Chondrocyte (in vitro differentiated cells): ENCODE results near the gene HOXB2. TPM values are rescaled to one million over a fixed set of nuclear protein-coding genes. Genes with fewer than 3 reads are reported as not detected.

ENCODE experiments used
- DNase-seq: peaks from one replicate; pipeline ENCODE4 v3.0.0; 2021; ENCODE audit warnings: mixed read lengths, low spot score
- H3K27ac Mint-ChIP-seq: one replicate; pipeline ENCODE4 v1.8.0; 2021; ENCODE audit warnings: mild to moderate bottlenecking, moderate library complexity, mixed read lengths; ENCODE audit not compliant: unreplicated experiment
- H3K27me3 Mint-ChIP-seq: 2 replicates; pipeline ENCODE4 v1.8.0; 2021; ENCODE audit warnings: low read depth, mixed read lengths
- H3K36me3 Mint-ChIP-seq: 2 replicates; pipeline ENCODE4 v1.8.0; 2021; ENCODE audit warnings: low read depth, mixed read lengths
- H3K4me1 Mint-ChIP-seq: 2 replicates; pipeline ENCODE4 v1.8.0; 2021; ENCODE audit warnings: low read depth, mild to moderate bottlenecking, mixed read lengths
- H3K4me3 Mint-ChIP-seq: one replicate; pipeline ENCODE4 v1.8.0; 2021; ENCODE audit warnings: mild to moderate bottlenecking, moderate library complexity, mixed read lengths; ENCODE audit not compliant: unreplicated experiment
- H3K9me3 Mint-ChIP-seq: 2 replicates; pipeline ENCODE4 v1.8.0; 2021; ENCODE audit warnings: low read depth, mixed read lengths
- total RNA-seq: library from RNA; stranded (reverse); gene quantifications from 3 replicates; pipeline ENCODE4 v1.2.1, GENCODE V29; 2021
- TF ChIP-seq, protein P1 (sequence below): fragments of 200-600 bp; sonication (generic); IDR thresholded peaks from 2 replicates; pipeline ENCODE4 v1.5.0; 2021; ENCODE audit warnings: antibody characterized with exemption, mild to moderate bottlenecking, moderate library complexity

HOXB2 gene
- total RNA-seq, 1 donor from 2014 or later = 0.72 TPM

DNA sequence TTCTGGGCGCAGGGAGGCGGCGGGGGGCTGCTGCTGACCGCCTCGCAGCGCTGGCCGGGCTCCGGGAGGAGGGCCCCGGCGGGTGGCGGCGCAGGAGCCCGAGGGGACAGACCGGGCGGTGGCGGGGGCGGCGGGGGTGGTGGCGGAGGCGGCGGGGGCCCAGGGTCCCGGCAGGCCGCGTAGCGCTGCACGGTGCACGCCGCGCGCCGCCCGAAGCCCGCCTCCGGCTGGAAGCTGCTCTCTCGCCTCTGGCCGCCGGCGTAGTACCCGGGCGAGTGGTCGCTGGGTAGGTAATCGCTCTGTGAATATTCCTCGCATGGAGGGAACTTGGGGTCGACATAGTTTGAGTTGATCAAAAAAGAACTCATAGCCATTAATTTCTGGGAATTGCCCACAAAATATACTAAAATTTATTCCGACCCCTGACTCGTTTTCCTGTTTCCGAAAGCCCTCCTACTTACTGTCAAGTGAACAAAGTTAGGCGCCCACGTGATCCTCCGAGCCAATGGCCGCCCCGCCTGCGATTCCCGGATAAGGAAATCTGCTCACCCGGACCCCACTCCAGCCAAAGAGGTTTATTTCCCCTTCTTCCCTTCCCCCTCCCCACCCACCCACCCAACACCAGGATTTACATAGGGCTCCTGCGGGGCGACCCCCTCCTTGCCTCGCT lies 33.2 kb upstream of the HOXB2 start, which contains the start of gene HOXB4:
TSS of gene HOXB4 (minus strand) at position 405 of the 670 bp plus-strand sequence. CDS start at position 374, 31 bp downstream.
- TF ChIP-seq, protein P1, sequence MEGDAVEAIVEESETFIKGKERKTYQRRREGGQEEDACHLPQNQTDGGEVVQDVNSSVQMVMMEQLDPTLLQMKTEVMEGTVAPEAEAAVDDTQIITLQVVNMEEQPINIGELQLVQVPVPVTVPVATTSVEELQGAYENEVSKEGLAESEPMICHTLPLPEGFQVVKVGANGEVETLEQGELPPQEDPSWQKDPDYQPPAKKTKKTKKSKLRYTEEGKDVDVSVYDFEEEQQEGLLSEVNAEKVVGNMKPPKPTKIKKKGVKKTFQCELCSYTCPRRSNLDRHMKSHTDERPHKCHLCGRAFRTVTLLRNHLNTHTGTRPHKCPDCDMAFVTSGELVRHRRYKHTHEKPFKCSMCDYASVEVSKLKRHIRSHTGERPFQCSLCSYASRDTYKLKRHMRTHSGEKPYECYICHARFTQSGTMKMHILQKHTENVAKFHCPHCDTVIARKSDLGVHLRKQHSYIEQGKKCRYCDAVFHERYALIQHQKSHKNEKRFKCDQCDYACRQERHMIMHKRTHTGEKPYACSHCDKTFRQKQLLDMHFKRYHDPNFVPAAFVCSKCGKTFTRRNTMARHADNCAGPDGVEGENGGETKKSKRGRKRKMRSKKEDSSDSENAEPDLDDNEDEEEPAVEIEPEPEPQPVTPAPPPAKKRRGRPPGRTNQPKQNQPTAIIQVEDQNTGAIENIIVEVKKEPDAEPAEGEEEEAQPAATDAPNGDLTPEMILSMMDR = no peak
- Mint-ChIP-seq H3K36me3 (peaks cover 4% of the 10 kb centered on the region), H3K27ac (no peak within 1 kb of the TSS), H3K4me1 (peaks cover 5% of the 10 kb centered on the region), H3K4me3 (no peak within 1 kb of the TSS), H3K27me3 (peaks cover 84% of the 10 kb centered on the region), H3K9me3 (no peaks in the 10 kb centered on the region)
- no peak for DNase-seq

DNA sequence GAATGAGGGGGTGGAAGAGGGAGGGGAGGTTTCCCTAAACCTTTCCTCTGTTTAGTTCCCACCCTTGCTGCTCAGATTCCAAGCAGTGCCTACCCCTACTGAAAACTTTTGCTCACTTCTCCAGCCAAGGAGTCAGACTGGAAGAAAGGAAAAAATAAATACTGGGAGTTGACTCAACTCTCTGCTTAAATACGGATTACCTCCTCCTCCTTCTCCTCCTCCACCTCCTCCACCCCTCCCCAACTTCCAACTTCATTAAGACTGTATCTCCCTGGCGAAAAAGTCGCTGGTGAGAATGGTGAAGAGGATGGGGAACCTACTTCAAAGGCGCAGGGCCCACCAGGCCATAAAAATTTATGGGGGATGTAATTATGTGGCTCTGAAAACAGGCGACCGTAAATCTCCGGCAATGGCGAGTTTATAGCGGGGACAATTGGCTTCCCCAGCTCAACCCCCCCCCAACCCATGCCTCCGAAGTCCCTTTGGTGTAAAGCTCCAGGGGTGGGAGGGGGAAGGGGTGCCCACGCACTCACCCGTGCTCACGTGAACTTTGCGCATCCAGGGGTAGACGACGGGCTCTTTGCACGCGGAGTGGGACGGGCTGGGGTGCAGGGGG lies 32.5 kb upstream of the HOXB2 start:
- DNase-seq = no peak
- no peak overlapping the region for H3K4me3 Mint-ChIP-seq

DNA sequence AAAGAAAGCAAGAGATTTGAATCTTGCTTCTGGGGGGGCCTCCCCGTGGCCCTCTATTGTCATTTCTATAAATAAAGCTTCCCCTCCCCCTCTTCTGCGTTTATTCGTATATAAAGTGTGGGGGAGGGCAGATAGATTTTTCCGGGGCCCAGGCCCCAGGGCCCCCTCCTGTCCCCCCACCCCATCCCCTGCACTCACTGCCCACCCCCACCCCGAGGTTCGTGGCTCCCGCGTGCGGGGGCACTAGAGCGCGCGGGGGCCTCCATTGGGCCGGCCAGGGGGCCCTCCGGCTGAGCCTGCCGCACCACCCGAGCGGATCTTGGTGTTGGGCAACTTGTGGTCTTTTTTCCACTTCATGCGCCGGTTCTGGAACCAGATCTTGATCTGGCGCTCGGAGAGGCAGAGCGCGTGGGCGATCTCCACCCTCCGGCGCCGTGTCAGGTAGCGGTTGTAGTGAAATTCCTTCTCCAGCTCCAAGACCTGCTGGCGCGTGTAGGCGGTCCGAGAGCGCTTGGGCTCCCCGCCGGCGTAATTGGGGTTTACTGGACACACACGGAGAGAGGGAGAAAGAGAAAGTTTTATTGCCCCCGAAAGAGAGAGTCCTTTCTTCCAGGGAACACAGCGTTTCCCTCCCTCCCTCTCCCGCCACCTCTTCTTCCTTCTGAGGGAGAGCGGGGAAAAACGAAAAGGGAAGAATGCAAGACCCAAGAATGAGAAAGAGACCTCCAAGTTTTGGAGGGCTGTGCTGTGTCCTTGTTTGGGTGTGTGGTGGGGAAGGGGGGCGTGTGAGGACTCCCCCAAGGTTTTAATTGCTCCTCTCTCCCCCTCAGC lies 31.8 kb upstream of the HOXB2 start:
- H3K4me1 Mint-ChIP-seq = no peaks in the 10 kb centered on the region
- DNase-seq = no peak
- peaks cover 86% of the 10 kb centered on the region for H3K27me3 Mint-ChIP-seq
- no peak overlapping the region for H3K27ac Mint-ChIP-seq
- TF ChIP-seq, protein P1 = no peak
- H3K36me3 Mint-ChIP-seq = peaks cover 4% of the 10 kb centered on the region
- no peak overlapping the region for H3K4me3 Mint-ChIP-seq
- no peaks in the 10 kb centered on the region for H3K9me3 Mint-ChIP-seq

More for the DNA sequence above, 32.5 kb upstream of the HOXB2 start:
- Mint-ChIP-seq H3K36me3 (peaks cover 4% of the 10 kb centered on the region), H3K4me1 (peaks cover 3% of the 10 kb centered on the region), H3K9me3 (no peaks in the 10 kb centered on the region), H3K27me3 (peaks cover 84% of the 10 kb centered on the region), H3K27ac (no peak overlapping the region)
- TF ChIP-seq, protein P1 = no peak

DNA sequence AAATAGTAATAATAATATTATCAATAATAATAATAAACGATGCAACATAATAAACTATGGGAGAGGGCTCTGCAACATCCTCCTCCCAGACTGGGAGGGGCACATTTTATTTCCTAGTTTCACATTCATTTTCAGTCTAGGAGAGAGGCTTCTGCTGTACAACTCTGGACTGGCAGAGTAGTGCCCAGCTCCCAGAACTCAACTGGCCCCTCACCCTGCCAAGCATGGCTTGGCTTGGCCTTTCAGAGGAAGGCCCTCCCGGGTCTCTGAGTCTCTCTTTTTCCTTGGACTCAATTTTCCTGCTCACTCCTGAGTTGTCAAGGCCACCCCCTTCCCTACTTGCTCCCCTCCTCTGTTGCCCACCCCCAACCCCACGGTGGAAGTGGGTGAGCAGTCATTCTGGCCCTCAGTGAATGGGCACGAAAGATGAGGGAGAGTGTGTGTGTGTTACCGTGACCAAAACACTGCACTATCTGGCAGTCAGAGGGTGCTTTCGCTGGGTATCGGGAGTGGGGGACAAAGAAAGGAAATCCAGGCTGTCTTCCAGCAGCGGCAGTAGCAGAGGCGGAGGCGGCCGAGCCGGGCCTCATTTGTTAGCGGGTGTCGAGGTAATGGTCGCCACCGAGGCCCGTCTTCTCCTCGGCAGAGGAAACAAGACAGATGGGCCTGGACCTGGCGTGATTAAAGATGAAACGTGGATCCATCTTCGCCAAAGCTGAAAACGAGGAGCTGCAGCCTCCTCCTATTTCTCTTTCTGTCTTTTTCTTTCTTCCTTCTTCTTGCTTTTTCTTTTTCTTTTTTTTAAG lies 31.0 kb upstream of the HOXB2 start:
- Mint-ChIP-seq H3K4me1 (no peaks in the 10 kb centered on the region), H3K27me3 (peaks cover 86% of the 10 kb centered on the region), H3K4me3 (no peak overlapping the region), H3K36me3 (peaks cover 4% of the 10 kb centered on the region), H3K27ac (no peak overlapping the region), H3K9me3 (no peaks in the 10 kb centered on the region)
- no peak for DNase-seq
- TF ChIP-seq, protein P1 = no peak
